Kidney capillary endothelial cell (primary cell): ENCODE measurements around the gene L3HYPDH.

ENCODE experiments used
- DNase-seq: peaks from one replicate; pipeline ENCODE4 v3.0.0-alpha.2; 2018; ENCODE audit warnings: low spot score

Gene L3HYPDH

GRCh38 chr14:59427653-59428580 lies 56.3 kb downstream of the L3HYPDH start:
- DNase-seq: no peak

DNA sequence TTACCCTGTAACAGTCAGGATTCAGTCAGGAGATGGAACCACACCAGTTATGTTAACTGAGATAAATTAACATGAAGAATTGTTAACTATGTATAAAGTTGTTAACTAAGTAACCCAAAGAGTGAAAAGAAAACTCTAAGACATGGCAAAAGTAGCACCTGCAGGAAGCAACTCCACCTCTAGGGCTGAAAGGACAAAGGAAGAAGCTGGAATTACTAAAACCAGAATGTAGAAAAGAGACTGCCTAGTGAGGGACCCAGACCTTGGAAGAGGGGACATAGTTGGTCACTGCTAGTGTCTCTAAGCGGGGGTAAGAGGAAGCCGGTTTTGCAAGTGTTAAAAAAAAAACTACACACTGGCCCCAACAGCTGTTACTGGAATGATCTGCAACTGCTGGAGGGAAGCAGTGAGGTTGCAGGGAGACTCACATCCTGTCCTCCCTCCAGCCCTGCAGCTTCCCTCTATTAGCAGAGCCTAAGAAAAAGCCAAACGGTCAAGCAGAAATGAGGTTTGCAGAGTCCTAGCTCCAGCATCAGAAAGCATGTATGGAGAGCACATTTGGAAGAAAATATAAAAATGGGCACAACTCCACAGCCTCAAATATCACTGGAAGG lies 58.8 kb downstream of the L3HYPDH start:
- DNase-seq: no peak

GRCh38 chr14:59424341-59425071 lies 59.7 kb downstream of the L3HYPDH start:
- no peak for DNase-seq
